HG02973 (cell line): ENCODE data around the gene ZNF557.
A peak's percentile ranks its signal among the peaks of the same experiment; 100 is the strongest.

Experiments used
- ATAC-seq: cut with Tn5 transposase; IDR thresholded peaks from one replicate; pipeline ENCODE4 v1.9.1; 2021; ENCODE audit warnings: moderate library complexity; ENCODE audit not compliant: unreplicated experiment

ZNF557 gene

DNA sequence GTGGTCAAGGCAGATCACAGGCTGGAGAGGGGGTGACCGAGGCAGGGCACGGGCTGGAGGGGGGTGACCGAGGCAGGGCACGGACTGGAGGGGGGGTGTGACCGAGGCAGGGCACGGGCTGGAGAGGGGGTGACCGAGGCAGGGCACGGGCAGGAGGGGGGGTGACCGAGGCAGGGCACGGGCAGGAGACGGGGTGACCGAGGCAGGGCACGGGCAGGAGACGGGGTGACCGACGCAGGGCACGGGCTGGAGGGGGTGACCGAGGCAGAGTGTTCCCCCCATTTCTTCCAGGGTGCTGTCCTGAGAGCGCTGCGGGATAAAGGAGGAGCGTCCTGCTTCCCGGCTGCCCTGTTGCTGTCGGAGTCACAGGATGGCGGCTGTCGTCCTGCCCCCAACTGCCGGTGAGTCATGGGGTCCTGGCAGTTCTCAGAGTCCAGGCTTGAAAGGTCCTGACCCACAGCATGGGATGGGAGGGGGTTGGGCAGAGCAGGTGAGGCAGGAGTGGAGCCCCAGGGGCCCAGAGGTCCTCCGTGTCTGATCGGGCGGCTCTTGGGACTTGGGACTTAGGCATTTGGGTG lies 5.3 kb downstream of the ZNF557 start:
- ATAC-seq: no peak

DNA sequence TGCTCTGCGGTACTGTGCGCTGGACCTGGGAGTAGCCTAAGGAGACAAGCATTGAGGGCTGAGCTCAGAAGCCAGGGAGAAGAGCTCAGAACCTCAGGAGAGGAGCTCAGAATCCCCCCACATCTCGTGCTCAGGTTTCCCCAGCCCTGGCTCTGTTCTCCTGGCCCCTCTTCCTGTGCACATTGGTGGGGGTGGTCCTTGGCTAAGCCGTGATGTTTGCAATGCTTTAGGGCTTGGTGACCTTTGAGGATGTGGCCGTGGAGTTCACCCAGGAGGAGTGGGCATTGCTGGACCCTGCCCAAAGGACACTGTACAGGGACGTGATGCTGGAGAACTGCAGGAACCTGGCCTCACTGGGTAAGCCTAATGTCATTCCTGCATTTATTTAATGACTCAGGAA lies 6.6 kb downstream of the ZNF557 start:
- ATAC-seq: no peak

GRCh38 chr19:7078008-7078407 lies 8.5 kb downstream of the ZNF557 start:
- ATAC-seq: no peak

DNA sequence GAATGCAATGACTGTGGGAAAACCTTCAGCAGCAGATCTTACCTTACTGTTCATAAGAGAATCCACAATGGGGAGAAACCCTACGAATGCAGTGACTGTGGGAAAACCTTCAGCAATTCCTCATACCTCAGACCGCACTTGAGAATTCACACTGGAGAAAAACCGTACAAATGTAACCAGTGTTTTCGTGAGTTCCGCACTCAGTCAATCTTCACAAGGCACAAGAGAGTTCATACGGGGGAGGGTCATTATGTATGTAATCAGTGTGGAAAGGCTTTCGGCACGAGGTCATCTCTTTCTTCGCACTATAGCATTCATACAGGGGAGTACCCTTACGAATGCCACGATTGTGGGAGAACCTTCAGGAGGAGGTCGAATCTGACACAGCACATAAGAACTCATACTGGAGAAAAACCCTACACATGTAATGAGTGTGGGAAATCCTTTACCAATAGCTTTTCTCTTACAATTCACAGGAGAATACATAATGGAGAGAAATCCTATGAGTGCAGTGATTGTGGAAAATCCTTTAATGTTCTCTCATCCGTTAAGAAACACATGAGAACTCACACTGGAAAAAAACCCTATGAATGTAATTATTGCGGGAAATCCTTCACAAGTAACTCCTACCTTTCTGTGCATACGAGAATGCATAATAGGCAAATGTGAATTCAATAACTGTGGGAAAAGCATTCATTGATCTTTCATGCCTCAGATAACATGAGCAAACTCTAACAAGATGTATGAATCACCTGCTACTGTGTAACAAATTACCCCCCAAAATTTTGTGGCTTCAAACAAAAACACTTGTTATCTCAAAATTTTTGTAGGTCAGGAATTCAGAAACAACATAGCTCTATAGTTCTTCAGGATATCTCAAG lies 13.8 kb downstream of the ZNF557 start:
- ATAC-seq: no peak

DNA sequence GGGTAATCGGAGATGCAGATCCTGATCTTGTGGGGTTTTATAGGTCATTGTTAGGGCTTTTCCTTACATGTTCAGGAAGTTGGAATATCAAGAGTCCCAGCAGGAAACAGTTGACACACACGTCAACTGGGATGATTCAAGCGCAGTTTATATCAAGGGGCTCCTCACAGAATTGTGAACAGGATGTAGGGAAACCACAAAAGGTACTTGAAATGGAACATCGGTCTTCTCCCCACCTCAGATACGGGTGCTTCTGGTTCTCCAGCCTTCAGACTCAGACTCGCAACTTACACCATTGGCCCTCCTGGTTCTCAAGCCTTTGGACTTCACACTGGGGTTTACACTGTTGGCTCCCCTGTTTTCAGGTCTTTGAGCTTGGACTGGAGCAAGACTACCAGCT lies 19.5 kb downstream of the ZNF557 start:
- no peak for ATAC-seq

- ATAC-seq: no peak
Measured at GRCh38 chr19:7098096-7098495, 28.6 kb downstream of the ZNF557 start.

DNA sequence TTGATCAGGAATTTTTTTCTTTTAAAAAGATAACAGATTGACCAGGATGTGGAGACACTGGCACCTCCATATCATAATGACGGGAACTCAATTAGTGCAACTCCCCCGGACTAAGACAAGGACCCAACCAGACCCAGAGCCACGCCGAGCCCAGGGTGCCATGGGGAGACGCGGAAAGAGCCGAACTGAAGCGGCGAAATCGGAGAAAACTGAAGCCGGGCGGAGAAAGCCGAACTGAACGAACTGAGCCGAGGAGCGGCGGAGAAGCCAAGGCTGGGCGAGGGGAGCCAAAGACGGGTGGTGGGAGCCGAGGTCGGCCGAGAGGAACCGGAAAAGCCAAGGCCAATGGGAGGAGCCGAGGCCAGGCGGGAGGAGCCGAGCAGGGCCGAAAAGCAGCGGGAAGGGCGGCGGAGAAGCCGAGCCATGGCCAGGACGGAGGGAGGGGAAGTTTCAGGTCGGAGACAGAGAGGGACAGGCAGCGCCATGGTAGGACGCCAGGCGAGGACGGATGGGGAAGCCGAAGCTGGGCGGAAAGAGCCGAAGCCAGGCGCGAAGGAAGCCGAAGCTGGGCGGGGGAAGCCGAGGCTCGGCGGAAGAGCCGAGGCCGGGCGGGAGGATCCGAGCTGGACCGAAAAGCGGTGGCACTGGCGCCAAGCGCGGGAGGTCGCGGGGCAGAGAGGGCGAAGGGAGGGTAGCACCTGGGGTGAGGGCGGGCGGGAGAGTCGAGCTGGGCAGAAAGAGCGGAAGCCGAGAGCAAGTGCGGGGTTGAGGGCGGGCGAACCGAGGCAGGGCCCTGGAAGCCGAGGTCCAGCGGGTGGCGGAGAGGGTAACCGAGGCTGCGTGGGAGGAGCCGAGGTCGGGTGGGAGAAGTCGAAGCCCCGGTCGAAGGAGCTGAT lies 29.4 kb downstream of the ZNF557 start:
- ATAC-seq: peak; percentile 77

GRCh38 chr19:7099597-7099921 lies 30.1 kb downstream of the ZNF557 start:
- ATAC-seq: no peak

- ATAC-seq: no peak
Measured at GRCh38 chr19:7101498-7102253, 32.2 kb downstream of the ZNF557 start.

DNA sequence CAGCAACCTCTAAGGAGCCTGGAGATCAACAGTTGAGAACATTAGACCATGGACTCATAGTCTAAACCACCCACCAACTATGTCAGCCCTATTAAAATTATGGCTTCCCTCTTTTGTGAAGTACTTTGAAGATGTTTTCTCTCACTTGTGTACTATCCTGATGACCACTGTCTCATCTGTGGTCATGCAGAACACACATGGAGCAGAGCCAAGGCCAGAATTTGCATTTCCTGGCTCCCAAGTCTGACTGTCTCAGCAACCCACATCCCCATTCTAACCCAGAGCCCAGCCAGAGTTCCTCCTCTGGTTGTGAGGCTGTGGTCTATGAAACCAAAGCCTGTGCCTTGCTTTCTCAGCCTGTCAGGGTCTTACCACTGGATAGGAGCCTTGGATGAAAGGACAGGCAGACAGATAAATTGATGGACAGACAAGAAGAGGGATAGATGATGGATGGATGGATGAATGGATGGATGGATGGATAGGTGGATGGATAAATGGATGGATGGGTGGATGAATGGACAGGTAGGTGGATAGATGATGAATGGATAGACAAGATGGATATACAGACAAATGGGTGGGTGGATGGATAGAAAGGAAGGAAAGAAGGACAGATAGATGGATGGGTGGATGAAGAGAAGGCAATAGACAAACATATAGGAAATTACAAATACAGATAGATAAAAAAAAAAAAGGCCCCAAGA lies 35.4 kb downstream of the ZNF557 start:
- no peak for ATAC-seq

GRCh38 chr19:7106711-7107657 lies 37.5 kb downstream of the ZNF557 start:
- ATAC-seq: no peak

DNA sequence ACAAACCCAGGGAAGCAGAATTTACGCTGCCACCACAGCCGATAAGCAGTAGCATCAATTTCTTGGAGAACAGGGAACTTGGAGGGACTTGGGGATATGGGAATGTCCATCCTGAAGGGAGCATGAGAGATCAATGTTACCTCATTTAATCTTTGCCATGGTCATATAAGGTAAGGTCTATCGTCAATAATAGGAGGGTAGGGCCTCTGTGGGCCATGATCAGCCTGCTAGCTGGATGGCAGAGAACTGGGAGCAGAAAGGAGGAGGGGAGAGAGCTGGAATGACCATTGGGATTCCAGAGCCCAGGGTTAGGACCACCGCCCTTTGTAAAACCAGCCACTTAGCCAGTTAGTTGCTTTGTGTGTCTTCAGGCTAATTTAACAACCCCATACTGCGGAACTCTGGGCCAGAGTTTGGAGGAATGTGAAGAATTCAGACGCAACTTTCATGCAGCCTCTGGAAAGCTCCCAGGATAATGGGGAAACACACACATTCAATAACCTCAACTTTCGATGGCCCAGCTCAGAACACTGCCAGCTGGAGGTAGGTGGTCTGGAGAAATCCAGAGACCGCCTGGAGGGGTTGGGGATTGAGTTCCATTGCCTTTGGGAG lies 40.3 kb downstream of the ZNF557 start:
- no peak for ATAC-seq

DNA sequence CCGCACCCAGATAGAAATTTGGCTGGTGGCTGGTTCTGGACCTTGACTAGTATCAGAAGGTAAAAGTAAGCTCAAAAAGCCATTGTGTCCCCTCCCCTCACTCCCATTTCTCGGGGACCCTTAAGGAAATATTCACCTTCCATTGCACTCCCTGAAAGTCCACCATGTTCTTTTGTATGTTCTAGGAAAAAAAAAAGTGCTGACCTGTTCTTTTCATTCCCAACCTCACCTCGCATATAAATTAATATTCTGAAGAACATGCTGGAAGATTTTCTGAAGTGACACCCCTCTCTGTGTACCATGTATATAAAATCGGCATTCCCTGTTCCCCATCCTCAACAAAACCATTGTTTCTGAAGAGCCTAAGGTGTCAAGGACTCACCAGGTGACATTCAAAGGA lies 43.2 kb downstream of the ZNF557 start:
- ATAC-seq: no peak

- no peak for ATAC-seq
Measured at GRCh38 chr19:7113233-7113632, 43.7 kb downstream of the ZNF557 start.

- ATAC-seq: no peak
Measured at GRCh38 chr19:7115721-7116120, 46.2 kb downstream of the ZNF557 start.

GRCh38 chr19:7117248-7117647 lies 47.7 kb downstream of the ZNF557 start:
- no peak for ATAC-seq

- ATAC-seq: no peak
Measured at GRCh38 chr19:7119582-7119981, 50.1 kb downstream of the ZNF557 start.

DNA sequence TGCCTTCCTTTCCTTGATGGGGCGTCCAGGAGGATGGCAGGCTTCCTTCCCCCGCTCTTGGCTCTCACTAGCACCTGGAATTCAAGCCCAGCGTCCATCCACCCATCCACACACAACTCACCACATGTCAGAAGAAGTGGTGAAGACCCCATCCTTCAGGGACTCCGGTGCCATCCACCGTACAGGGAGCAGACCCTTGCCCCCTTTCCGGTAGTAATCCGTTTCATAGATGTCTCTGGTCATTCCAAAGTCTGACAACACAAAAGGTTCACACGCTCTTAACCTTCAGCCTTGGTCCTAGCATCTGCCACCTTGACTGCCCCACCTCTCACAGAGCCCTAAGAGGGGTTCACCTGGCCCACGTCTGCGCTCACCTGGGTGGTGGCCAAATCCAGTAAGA lies 51.0 kb downstream of the ZNF557 start:
- no peak for ATAC-seq

GRCh38 chr19:7122701-7123100 lies 53.2 kb downstream of the ZNF557 start:
- ATAC-seq: no peak
